IPS-18c (cell line): ENCODE data around the gene OR4C13.
"Not testable (repeated sequence)": the region's sequence is repeated elsewhere in the genome, so short reads cannot be mapped to it uniquely, and the experiment has no call there.

Experiments used
- H3K4me3 ChIP-seq: 2 replicates; pipeline ENCODE4 v1.7.0; 2013; ENCODE audit warnings: low read depth, mild to moderate bottlenecking, low read length, moderate library complexity; ENCODE audit not compliant: insufficient read depth
- H3K9me3 ChIP-seq: one replicate; pipeline ENCODE4 v1.6.1; 2013; ENCODE audit warnings: mild to moderate bottlenecking, low read length, moderate library complexity; ENCODE audit not compliant: control insufficient read depth, insufficient read depth

Gene OR4C13

GRCh38 chr11:49952091-49952490, at the start of gene OR4C13:
Gene OR4C13 (plus strand): TSS chr11:49952391. CDS start chr11:49952423, 32 bp downstream.
- H3K9me3 ChIP-seq: peaks cover 10% of the 10 kb centered on the region
- no peak within 1 kb of the TSS for H3K4me3 ChIP-seq

GRCh38 chr11:49911516-49911915, 40.7 kb upstream of the OR4C13 start:
- H3K4me3 ChIP-seq, H3K9me3 ChIP-seq: not testable (repeated sequence)

- H3K4me3 ChIP-seq, H3K9me3 ChIP-seq: not testable (repeated sequence)
Observed at GRCh38 chr11:49948701-49949100, 3.5 kb upstream of the OR4C13 start.

- not testable (repeated sequence) for H3K9me3 ChIP-seq, H3K4me3 ChIP-seq
Observed at GRCh38 chr11:49973439-49973838, 21.2 kb downstream of the OR4C13 start.

- peaks cover 13% of the 10 kb centered on the region for H3K9me3 ChIP-seq
- H3K4me3 ChIP-seq: not testable (repeated sequence)
Observed at GRCh38 chr11:49982435-49982834, 30.2 kb downstream of the OR4C13 start, which contains the start of gene OR4C12. Gene OR4C12 (minus strand): TSS chr11:49982535. CDS start chr11:49982501, 34 bp downstream.

- H3K9me3 ChIP-seq: peaks cover 6% of the 10 kb centered on the region
- H3K4me3 ChIP-seq: no peak overlapping the region
Observed at GRCh38 chr11:49995565-49995964, 43.4 kb downstream of the OR4C13 start.
